HPDE6-E6E7 (cell line): Measurements from ENCODE around the gene ALK.

Experiments
- DNase-seq: peaks from one replicate; pipeline ENCODE4 v3.0.0; 2011; ENCODE audit warnings: missing footprints; ENCODE audit errors: extremely low spot score

Gene ALK

DNA sequence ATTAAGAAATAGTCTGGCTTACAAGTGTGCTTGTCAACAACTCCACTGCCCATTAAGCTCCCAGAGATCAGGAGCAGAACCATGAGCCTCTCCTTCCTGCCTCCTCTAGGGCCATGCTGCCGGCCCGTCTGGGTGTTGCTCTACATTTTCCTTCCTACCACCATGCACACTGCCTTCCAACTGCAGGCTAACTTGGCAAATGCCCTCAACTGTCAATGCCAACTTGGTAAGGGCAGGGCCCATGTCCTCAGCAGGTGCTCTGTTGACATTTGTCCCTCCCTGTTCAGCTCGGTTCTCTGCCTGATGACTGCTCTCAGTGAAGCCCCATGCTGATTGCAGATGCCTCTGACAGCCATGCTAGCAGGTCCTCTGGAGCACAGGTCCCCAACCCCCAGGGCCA is 345.2 kb downstream of the ALK start:
- no peak for DNase-seq

DNA sequence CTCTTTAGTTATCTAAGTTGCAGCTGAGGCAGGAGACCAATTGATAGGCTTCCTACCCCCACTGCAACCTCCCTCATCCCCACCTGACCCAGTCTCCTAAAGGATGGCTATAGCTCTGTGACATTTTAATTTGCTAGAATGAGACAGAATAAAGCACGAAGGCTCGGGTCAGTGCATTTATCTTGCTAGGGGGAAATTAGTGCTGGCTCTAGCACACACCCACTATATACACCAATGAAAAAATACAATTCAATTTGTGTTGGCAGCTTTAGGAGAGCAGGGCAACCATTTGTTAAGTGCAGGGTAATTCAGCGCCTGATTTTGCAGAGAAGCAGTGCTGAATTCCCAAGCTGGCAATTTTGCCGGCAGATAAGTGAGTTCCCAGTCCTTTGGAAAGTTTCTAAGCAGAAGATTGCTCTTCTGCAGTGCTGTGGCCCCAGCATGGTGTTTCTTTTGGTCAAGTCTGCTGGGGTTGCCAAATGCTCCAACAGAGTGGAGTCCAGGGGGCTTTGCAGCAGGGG is 346.0 kb downstream of the ALK start:
- DNase-seq, result no peak

DNA sequence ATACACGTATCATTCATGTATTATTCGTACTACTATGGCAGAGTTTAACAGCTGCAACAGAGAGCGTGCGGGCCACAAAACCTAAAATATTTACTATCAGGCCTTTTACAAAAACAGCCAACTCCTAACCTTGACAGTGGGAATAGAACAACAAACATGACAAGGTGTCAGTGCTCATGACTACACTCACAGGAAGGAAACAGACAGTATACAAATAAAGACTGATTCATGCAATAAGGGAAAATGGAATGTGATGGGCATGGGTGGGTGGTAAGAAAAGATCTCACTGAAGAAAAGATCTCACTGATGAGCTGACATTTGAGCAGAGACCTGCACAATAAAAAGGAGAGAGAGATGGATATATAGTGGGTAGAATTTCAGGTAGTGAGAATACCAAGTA is 347.8 kb downstream of the ALK start:
- no peak for DNase-seq

DNA sequence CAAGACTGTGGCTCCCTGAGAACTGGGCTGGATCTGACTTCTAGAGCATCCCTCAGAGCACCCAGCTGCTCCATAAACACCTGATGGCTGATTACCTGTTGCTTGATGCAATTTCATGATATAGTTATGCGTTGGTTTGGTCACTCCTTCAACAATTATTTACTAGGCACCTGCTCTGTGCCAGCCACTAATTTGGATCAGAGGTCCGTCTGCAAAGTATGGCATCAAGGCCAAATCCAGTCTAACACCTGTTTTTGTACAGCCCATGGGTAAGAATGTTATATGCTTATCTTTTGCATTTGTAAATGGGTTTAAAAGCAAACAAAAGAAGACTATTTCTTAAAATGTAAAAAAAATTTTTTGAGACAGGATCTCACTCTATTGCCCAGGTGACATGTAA is 348.2 kb downstream of the ALK start:
- no peak for DNase-seq

DNA sequence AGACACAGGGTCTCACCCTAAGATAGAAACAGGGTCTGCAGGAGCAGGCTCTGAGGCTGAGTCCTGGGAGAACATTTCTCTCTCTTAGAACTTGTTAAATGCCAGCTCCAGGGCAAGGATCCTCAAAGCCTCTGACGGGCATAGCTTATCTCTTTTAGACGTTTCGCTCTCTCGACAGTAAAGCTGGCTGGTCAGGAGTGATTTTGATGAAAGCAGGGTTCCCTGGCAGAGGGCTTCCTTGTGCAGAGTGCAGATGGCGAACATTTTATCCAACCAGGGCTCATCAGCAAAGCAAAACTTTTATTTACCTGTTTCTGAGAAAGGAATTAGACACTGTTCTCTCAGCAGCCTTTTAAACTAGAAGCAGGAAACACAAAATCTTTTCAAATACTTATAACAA is 350.8 kb downstream of the ALK start:
- no peak for DNase-seq

DNA sequence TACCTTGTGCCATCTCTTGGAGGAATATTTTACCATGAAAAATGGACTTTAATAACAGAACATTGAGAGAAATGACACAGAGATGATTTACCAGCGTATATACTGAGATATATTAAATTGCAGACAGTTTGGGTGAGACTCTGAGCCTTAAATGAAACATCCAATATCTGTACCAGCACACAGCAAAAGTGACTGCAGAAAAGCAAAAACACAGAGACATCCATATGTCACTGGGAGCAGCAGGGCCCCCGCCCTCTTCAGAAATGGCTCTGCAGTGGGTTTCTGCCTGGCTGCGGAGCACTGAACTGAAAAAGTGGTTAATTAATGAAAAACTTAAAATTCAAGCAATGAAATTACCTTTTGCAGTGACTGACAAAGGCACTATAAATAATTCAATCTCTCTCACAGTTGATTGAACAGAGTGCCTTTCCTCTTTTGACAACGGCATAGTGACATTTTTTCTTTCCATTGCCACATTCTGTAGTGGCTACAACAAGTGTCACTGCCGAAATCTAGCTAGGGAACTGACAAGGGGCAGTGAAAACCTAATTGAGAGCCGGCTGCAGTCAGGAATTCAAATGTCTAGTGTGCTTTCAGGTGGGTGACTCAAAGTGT is 353.4 kb downstream of the ALK start:
- DNase-seq, result no peak

- DNase-seq, result no peak
Observed at GRCh38 chr2:29563697-29564096, 357.7 kb downstream of the ALK start.

DNA sequence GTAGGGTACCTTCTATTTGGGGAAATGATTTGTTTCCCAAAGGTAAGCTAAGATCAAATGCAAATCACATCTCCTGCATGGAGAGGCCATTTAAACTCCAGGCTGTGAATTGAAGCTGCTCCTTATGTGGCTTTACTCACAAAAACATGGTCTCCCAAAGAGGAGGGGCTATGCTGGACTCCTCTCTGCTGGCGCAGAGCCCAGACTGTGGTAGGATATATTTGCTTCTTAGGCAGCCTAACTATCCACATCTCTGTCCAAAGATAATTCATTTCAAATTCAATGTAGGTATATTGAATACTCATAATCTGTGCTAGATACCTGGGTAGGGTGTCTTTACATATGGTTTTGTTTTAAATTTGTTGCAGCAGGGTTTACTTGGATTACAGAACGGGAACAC is 358.5 kb downstream of the ALK start:
- DNase-seq, result no peak

GRCh38 chr2:29562319-29562718 is 359.1 kb downstream of the ALK start:
- DNase-seq, result no peak

DNA sequence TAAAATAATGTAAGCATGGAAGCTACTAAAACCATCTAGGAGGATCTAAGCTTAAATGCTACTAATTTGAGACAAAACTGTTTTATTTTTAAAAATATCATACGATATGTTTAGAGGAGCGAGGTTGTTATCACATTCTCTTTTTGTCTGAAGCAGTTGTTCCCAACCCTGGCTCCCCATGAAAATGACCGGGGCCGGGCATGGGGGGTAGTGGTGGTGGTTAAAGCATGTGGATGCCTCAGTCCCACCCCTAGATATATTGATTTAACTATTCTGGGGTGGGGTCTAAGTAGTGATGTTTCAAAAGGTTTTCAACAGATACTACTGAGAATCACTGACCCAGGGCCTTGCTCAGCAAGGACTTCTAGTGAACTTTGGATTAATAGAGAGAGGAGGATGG is 359.8 kb downstream of the ALK start:
- DNase-seq, result no peak

GRCh38 chr2:29561181-29561580 is 360.2 kb downstream of the ALK start:
- DNase-seq, result no peak

DNA sequence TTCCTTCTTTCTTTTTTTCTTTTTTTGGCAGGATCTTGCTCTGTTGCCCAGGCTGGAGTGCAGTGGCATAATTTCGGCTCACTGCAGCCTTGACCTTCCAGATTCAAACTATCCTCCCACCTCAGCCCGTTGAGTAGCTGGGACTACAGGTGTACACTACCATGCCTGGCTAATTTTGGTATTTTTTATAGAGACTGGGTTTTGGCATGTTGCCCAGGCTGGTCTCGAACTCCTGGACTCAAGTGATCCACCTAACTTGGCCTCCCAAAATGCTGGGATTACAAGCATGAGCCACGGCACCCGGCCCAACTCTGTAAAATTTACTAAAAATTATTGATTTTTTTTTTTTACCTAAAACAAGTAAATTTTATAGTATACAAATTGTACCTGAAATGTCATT is 360.8 kb downstream of the ALK start:
- no peak for DNase-seq

GRCh38 chr2:29560030-29560429 is 361.4 kb downstream of the ALK start:
- no peak for DNase-seq

DNA sequence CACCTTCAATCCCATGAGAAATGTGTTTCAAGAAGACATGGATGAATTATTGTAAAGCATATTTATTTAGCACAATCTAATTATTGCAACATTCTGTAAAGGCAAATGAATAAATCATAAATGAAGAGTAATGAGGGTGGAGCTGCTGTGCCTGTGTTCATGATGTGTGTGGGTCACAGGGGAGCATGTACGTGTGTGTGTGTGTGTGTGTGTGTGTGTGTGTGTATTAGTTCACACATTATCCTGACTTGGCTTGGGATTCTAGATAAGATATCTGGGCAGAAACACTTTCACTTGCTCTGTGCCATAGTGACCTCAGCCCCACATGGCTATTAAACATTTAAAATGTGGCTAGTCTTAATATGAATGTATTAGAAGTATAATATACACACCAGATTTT is 361.8 kb downstream of the ALK start:
- no peak for DNase-seq

DNA sequence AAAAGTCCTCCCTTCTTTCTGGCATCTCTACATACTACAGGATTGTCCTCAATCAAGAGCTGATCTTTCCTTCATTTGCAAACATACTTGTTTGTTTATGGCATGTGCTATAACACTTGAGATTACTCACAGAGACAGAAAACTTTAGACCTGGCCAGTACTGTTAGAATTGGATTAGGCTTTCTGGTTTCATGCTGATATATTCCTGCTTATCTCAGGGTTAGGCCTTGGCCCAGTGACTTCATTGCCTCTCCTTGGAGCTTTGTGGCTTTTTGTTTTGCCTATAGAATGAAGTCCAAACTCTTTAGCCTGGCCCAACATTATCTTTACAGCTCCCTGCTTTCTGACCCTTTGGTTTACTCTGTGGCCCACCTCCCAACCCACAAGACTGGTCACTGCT is 363.3 kb downstream of the ALK start:
- DNase-seq, result no peak

GRCh38 chr2:29557268-29557667 is 364.1 kb downstream of the ALK start:
- DNase-seq, result no peak

- no peak for DNase-seq
Observed at GRCh38 chr2:29549069-29549380, 372.4 kb downstream of the ALK start.

DNA sequence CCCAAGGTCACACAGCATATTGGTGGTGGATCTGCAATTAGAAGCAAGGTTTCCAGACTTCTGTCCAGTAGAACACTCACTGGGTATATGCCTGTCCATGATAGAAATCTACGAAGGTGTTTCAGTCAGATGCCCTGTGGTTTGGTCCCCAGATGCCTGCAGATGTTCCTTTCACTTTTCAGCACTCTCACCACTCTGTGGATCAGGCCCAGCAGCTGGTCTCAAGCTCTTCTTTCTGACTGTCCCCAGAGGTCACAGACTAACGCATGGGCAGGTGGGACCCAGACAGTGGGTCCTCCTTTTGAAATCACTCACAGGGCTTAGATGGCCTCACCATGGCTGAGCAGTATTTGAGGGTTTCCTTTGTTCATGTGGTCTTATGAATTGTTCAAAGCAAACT is 376.5 kb downstream of the ALK start:
- no peak for DNase-seq

DNA sequence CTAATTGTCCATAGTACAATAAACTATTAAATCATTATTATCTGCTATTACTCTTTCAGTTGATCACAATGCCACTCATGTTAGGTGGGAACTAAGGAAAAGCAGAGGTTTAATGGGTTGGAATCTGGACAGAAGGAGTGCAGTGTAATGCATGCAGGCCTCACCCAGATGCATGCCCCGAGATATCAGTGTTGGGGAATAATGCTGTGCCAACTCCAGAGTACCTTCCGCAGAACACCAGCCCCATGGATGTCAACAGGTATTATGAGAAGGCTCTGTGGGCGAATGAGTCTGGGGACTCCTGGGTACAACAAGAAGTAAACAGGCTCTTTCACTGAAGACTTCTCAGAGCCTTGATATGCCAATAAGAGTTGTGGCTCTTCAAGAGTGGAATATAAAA is 377.4 kb downstream of the ALK start:
- DNase-seq, result no peak

DNA sequence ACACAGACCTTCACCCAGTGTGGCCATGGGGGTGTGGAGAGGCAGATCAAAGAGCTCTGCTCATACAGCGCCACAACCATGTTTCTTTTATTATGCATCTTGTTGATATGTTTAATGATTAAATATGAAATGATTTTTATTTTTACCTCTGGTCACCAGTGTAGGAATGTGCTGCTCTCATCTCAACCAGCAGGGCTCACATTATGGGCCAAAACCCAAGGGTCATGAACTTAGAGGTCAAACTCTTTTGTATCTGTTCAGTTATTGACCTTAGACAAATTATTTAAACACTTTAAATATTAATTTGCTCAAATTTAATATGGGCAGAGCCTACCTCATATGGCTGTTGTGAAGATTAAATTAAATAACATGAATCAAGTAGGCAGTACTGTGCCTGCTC is 386.2 kb downstream of the ALK start:
- no peak for DNase-seq

GRCh38 chr2:29532436-29532835 is 388.9 kb downstream of the ALK start:
- no peak for DNase-seq

DNA sequence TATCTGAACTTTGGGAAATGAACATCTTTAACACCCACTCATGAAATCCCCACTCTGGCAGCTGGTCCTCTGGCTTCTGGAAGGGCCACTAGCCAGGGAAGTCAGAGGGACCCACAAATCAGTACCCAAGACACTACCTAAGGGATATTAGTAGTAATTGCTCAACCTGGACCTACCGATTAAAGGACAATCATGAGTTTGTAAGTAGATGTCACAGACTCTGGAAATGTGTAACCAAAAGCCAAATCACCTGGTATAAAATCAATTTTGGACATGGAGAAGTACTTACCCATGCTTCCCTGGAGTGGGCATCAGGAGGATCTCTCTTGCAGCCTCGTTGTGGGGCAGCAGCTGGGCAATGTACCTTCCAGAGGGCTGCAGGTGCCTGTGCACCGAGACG is 389.8 kb downstream of the ALK start:
- no peak for DNase-seq

GRCh38 chr2:29530281-29530680 is 391.1 kb downstream of the ALK start:
- no peak for DNase-seq

DNA sequence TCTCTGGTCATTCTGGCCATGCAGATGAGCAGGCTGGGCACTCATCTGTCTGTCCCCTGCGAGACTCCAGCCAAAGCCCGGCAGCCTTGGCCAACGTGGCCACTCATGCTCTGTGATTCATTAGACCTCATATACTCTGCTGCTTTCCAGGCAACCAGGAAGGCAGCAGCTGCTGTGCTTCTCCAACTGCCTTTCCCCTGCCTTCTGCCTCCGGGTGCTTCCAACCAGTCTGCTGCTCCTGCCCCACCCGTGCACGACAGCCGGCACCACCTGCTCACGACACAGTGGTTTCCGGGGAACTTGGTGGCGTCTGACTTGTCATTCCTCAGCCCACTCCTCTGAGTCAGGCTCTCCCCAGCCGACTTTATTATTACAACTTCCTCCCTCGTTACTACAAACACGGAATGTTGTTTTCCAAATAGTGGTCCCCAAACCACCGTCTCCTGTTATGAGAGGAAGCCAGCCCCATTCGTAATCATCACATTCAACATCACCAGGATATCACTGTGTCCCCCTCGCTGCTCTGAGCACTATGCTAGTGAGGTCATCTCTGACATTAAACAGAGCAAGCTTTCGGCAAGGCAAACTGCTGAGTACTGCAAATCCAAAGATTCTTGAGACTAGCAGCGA is 392.4 kb downstream of the ALK start:
- no peak for DNase-seq
